HCT116 (cell line): ENCODE data around the gene CEP72. TPM values are rescaled to one million over a fixed set of nuclear protein-coding genes. Genes with fewer than 3 reads are reported as not detected.

Experiments
- ATAC-seq: fragments of 200-7000 bp; cut with Tn5 transposase; 2 replicates; pipeline ENCODE4 v1.9.1; 2020; ENCODE audit warnings: mild to moderate bottlenecking, moderate library complexity
- BruUV-seq: library from RNA; stranded (reverse); fragments of 400-500 nt; replicated peaks from 2 replicates; lab custom pipeline; 2021; lab: Mats Ljungman, UMichigan
- CTCF ChIA-PET: fragments of 300-600 bp; sonication (Branson Sonifier 250); formaldehyde crosslinking; loops from one replicate; lab custom pipeline; 2021; ENCODE audit warnings: antibody characterized with exemption; lab: Charles Lee
- POLR2A ChIA-PET: fragments of 300-600, 350-600 bp; sonication (Branson Sonifier 250); formaldehyde crosslinking; loops from one replicate; lab custom pipeline; 2021; ENCODE audit warnings: antibody characterized with exemption; lab: Charles Lee
- RAD21 ChIA-PET, 2 experiments: fragments of 300-600 bp; sonication (Branson Sonifier 250); formaldehyde crosslinking; loops; one replicate each; lab custom pipeline; 2023; ENCODE audit warnings: low total read pairs in 2 of 2; ENCODE audit not compliant: uncharacterized antibody in 2 of 2, unreplicated experiment in 2 of 2, low non-redundant PET in 1 of 2; lab: Charles Lee
- DNase-seq: peaks from one replicate; pipeline ENCODE4 v3.0.0-alpha.2; 2010; ENCODE audit warnings: low read depth, low spot score
- H2AFZ ChIP-seq: fragments of 200-600 bp; shearing (Covaris generic), sonication (generic); 2 replicates; pipeline ENCODE4 v1.6.1; 2017; ENCODE audit warnings: low read depth, mixed run types, mixed read lengths, antibody characterized with exemption, low read length; ENCODE audit not compliant: poor library complexity, severe bottlenecking
- H3K27ac ChIP-seq: 2 replicates; pipeline ENCODE4 v1.5.1; 2012; ENCODE audit warnings: low read depth, low read length
- H3K27me3 ChIP-seq: fragments of 200-600 bp; sonication (generic); 2 replicates; pipeline ENCODE4 v1.6.1; 2016; ENCODE audit warnings: mixed run types, low read length, mixed read lengths; ENCODE audit not compliant: insufficient read depth
- H3K36me3 ChIP-seq, 2 experiments: fragments of 200-500 bp in 1 of 2; fragments of 200-600 bp in 1 of 2; sonication (Bioruptor generic) in 1 of 2; sonication (generic) in 1 of 2; 2 replicates each; pipeline versions ENCODE4 v1.5.1 to v1.6.1; 2014 to 2016; ENCODE audit warnings: low read length in 2 of 2, inconsistent platforms in 1 of 2, mixed read lengths in 1 of 2, mixed run types in 1 of 2; ENCODE audit not compliant: insufficient read depth in 2 of 2, control insufficient read depth in 1 of 2
- H3K4me1 ChIP-seq, 2 experiments: fragments of 200-600 bp in 1 of 2; sonication (generic) in 1 of 2; 2 replicates each; pipeline versions ENCODE4 v1.5.1 to v1.6.1; 2012 to 2017; ENCODE audit warnings: low read length in 2 of 2, inconsistent platforms in 1 of 2, mild to moderate bottlenecking in 1 of 2, mixed read lengths in 1 of 2, mixed run types in 1 of 2, moderate library complexity in 1 of 2; ENCODE audit not compliant: insufficient read depth in 2 of 2, control insufficient read depth in 1 of 2
- H3K4me2 ChIP-seq: fragments of 200-600 bp; sonication (generic); 2 replicates; pipeline ENCODE4 v1.6.1; 2017; ENCODE audit warnings: mixed run types, low read length, mixed read lengths
- H3K4me3 ChIP-seq, 2 experiments: fragments of 200-600 bp in 1 of 2; sonication (generic) in 1 of 2; replicated peaks in 1 of 2; 2 replicates each; pipeline ENCODE4 v1.5.1; 2011 to 2016; ENCODE audit warnings: low read length in 2 of 2, control low read depth in 1 of 2, low read depth in 1 of 2, mild to moderate bottlenecking in 1 of 2, mixed read lengths in 1 of 2, mixed run types in 1 of 2
- H3K79me2 ChIP-seq: fragments of 200-600 bp; sonication (generic); 2 replicates; pipeline ENCODE4 v1.6.1; 2017; ENCODE audit warnings: mild to moderate bottlenecking, mixed run types, low read length, moderate library complexity, mixed read lengths; ENCODE audit not compliant: insufficient read depth
- H3K9ac ChIP-seq: fragments of 200-600 bp; sonication (generic); 2 replicates; pipeline ENCODE4 v1.6.1; 2016; ENCODE audit warnings: low read length, mixed read lengths
- H3K9me2 ChIP-seq: fragments of 200-600 bp; sonication (generic), shearing (Covaris generic); 2 replicates; pipeline ENCODE4 v1.6.1; 2017; ENCODE audit warnings: mixed run types, mild to moderate bottlenecking, moderate library complexity; ENCODE audit not compliant: insufficient read depth
- H3K9me3 ChIP-seq, 2 experiments: fragments of 200-500 bp in 1 of 2; fragments of 200-600 bp in 1 of 2; sonication (Bioruptor generic) in 1 of 2; sonication (generic) in 1 of 2; 2 replicates each; pipeline ENCODE4 v1.6.1; 2014 to 2017; ENCODE audit warnings: low read length in 2 of 2, mixed read lengths in 2 of 2, inconsistent platforms in 1 of 2, low read depth in 1 of 2, mild to moderate bottlenecking in 1 of 2, mixed run types in 1 of 2, moderate library complexity in 1 of 2; ENCODE audit not compliant: control insufficient read depth in 1 of 2, insufficient read depth in 1 of 2
- H4K20me1 ChIP-seq: fragments of 200-600 bp; sonication (generic), shearing (Covaris generic); 2 replicates; pipeline ENCODE4 v1.6.1; 2017; ENCODE audit warnings: mixed run types, mild to moderate bottlenecking, moderate library complexity; ENCODE audit not compliant: insufficient read depth
- CBX3 ChIP-seq: IDR thresholded peaks from 2 replicates; pipeline ENCODE4 v1.6.1; 2012; ENCODE audit warnings: low read depth
- ELF1 ChIP-seq: IDR thresholded peaks from 2 replicates; pipeline ENCODE4 v1.6.1; 2012; ENCODE audit warnings: low read depth, borderline replicate concordance
- EZH2phosphoT487 ChIP-seq: fragments of 200-600 bp; IDR thresholded peaks from 2 replicates; pipeline ENCODE4 v1.6.1; 2018; ENCODE audit warnings: antibody characterized with exemption, borderline replicate concordance
- REST ChIP-seq: IDR thresholded peaks from 2 replicates; pipeline ENCODE4 v1.6.1; 2012; ENCODE audit warnings: low read depth
- intact Hi-C: fragments of 100-400 bp; cut with micrococcal nuclease; formaldehyde crosslinking; loops from 2 replicates; pipeline ENCODE4 v1.10.0; 2022
- total RNA-seq: library from RNA; stranded (reverse); gene quantifications from one replicate; pipeline ENCODE4 v1.2.1, GENCODE V29; 2021; ENCODE audit not compliant: unreplicated experiment

CEP72 gene
- total RNA-seq, 1 experiment from 2014 or later = 25.6 TPM

DNA sequence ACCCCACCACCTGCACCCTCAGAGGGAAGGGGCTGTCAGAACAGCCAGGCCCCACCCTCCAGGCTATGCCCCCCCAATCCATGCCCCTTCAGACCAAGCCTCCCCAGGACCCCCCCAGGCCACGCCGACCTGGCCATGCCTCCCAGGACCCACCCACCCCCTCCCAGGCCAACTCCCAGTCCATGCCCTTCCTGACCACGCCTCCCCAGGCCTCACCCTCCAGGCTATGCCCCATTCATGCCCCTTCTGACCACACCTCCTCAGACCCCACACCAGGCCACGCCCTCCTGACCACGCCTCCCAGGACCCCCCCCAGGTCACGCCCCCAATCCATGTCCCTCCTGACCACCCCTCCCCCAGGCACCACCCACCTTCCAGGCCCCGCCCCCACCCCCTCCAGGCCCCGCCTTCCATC is 53.4 kb downstream of the CEP72 start (continued):
- TF ChIP-seq REST (no peak), EZH2phosphoT487 (no peak), CBX3 (no peak)

DNA sequence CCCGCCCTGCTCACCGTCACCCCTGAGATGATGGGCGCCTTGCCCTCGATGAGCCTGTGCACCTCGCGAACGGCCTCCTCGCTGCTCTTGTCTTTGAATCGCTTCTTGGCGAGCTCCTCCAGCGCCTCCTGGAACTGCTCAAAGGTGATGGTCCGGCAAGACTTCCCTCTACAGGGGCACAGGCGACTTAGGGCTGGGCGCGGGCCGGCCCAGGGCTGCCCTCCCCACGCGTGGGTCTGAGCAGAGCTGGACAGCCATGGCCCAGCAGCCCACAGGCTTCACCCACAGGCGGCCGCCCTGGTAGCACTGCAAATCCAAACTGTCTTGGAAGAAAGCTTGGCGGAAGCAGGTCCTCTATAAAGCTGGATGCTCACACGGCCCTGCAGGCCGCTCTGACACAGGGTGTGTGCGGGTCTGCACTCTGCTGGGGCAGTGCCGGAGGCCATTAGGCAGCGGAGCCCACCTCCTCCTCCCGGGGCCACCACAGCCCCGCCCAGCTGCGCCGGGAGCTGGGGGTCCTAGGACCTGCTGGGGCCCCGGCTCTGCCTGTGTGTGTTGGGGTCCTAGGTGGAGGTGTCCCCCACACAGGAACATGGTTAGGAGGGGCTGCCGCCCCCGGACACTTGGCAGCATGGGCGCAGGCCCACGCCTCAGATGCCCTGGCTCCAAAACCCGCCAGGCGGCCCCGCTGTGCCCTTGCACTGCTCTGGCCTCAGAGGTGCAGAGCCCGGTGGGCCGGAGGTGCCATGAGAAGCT is 54.0 kb downstream of the CEP72 start:
- intact Hi-C loops = no loop called here
- no peaks in the 10 kb centered on the region for H3K9me2 ChIP-seq
- no peak overlapping the region for H3K4me2 ChIP-seq
- no peak overlapping the region for H2AFZ ChIP-seq
- no peaks in the 10 kb centered on the region for H3K27me3 ChIP-seq
- ATAC-seq (no peak), DNase-seq (no peak)
- H3K9ac ChIP-seq = no peak overlapping the region
- no TSS peak for BruUV-seq
- H3K27ac ChIP-seq = no peak overlapping the region; the same call in 1 of the 2 replicates
- ChIA-PET RAD21 (no interaction called here), POLR2A (no interaction called here), CTCF (no interaction called here)
- H3K9me3 ChIP-seq = no peaks in the 10 kb centered on the region
- peaks cover 5 to 34% of the 10 kb centered on the region in 2 experiments; a peak in 3 of 4 replicates for H3K4me1 ChIP-seq
- no peaks in the 10 kb centered on the region for H3K79me2 ChIP-seq
- H3K36me3 ChIP-seq = peaks cover 2 to 3% of the 10 kb centered on the region in 2 experiments; a peak in 2 of 4 replicates
- TF ChIP-seq ELF1 = no peak
- no peak overlapping the region for H3K4me3 ChIP-seq
- no peaks in the 10 kb centered on the region for H4K20me1 ChIP-seq
